ENCODE measurements around the gene TEDC2. TPM values are rescaled to one million over a fixed set of nuclear protein-coding genes. Genes with fewer than 3 reads are reported as not detected.

TEDC2 gene
- total RNA-seq, 4 donors from 2014 or later = 0.64 to 1.9 (median 1.8) TPM

GRCh38 chr16:2460391-2460713 is 443 bp downstream of the TEDC2 start:
- H3K4me3 ChIP-seq (ENCODE audit: low read depth, poor library complexity, severe bottlenecking) = no peak overlapping the region
- DNase-seq (ENCODE audit: low spot score in 2 of 2) = no peak
- intact Hi-C loops (cut with DNase I; ENCODE audit: low total_unique reads) = no loop called here
- WGBS, 2 donors = 4 to 8% methylated on average over 10 to 15 of the region's 20 CpGs
- TF ChIP-seq CTCF (IDR thresholded peaks at IDR 0.05) = no peak
- TF ChIP-seq POLR2A (IDR thresholded peaks at IDR 0.05) = no peak

GRCh38 chr16:2460916-2461315 is 1.0 kb downstream of the TEDC2 start:
- no peak overlapping the region for H3K4me3 ChIP-seq (ENCODE audit: low read depth, poor library complexity, severe bottlenecking)
- intact Hi-C loops (cut with DNase I; ENCODE audit: low total_unique reads) = no loop called here
- 81 to 85% methylated on average over 5 to 9 of the region's 13 CpGs for WGBS, 2 donors
- no peak for DNase-seq (ENCODE audit: low spot score in 2 of 2)
- TF ChIP-seq POLR2A (IDR thresholded peaks at IDR 0.05) = no peak
- no peak for TF ChIP-seq CTCF (IDR thresholded peaks at IDR 0.05)

GRCh38 chr16:2462031-2462866 is 2.3 kb downstream of the TEDC2 start:
- no peak for DNase-seq (ENCODE audit: low spot score in 2 of 2)
- intact Hi-C loops (cut with DNase I; ENCODE audit: low total_unique reads) = no loop called here
- TF ChIP-seq CTCF (IDR thresholded peaks at IDR 0.05) (no peak), POLR2A (IDR thresholded peaks at IDR 0.05) (no peak)
- no peak overlapping the region for H3K4me3 ChIP-seq (ENCODE audit: low read depth, poor library complexity, severe bottlenecking)
- WGBS, 2 donors = 89 to 94% methylated on average over 18 to 22 of the region's 23 CpGs

GRCh38 chr16:2464333-2464732 is 4.4 kb downstream of the TEDC2 start:
- H3K4me3 ChIP-seq (ENCODE audit: low read depth, poor library complexity, severe bottlenecking) = no peak overlapping the region
- 73 to 77% methylated on average over 7 of the region's 12 CpGs for WGBS, 2 donors
- intact Hi-C loops (cut with DNase I; ENCODE audit: low total_unique reads) = no loop called here
- TF ChIP-seq POLR2A (IDR thresholded peaks at IDR 0.05) (no peak), CTCF (IDR thresholded peaks at IDR 0.05) (no peak)
- DNase-seq (ENCODE audit: low spot score in 2 of 2) = no peak

GRCh38 chr16:2465653-2466415 is 5.9 kb downstream of the TEDC2 start:
- 81 to 94% methylated on average over 12 of the region's 12 CpGs for whole genome bisulfite sequencing, 2 donors
- intact Hi-C loops (cut with DNase I; ENCODE audit: low total_unique reads) = no loop called here
- no peak for DNase-seq (ENCODE audit: low spot score in 2 of 2)
- no peak overlapping the region for H3K4me3 ChIP-seq (ENCODE audit: low read depth, poor library complexity, severe bottlenecking)
- no peak for TF ChIP-seq POLR2A (IDR thresholded peaks at IDR 0.05)
- no peak for TF ChIP-seq CTCF (IDR thresholded peaks at IDR 0.05)
